Fibroblast of lung (primary cell): Measurements from ENCODE around the gene UBAC1. TPM values are rescaled to one million over a fixed set of nuclear protein-coding genes. Genes with fewer than 3 reads are reported as not detected.
A peak's percentile ranks its signal among the peaks of the same experiment; 100 is the strongest.

ENCODE experiments used
- DNase-seq, 2 donors: peaks; one replicate each; pipeline versions ENCODE4 v3.0.0 to v3.0.0-alpha.2; 2010; ENCODE audit warnings: low read depth in 2 of 2
- H2AFZ ChIP-seq: 2 replicates; pipeline ENCODE4 v1.5.1; 2012; ENCODE audit warnings: low read length, control low read depth, inconsistent platforms
- H3K27ac ChIP-seq: 2 replicates; pipeline ENCODE4 v1.5.1; 2011; ENCODE audit warnings: low read length, control low read depth; ENCODE audit not compliant: insufficient read depth
- H3K27me3 ChIP-seq: 2 replicates; pipeline ENCODE4 v1.5.1; 2011; ENCODE audit warnings: mild to moderate bottlenecking, low read length; ENCODE audit not compliant: control insufficient read depth, insufficient read depth
- H3K36me3 ChIP-seq: 2 replicates; pipeline ENCODE4 v1.5.1; 2011; ENCODE audit warnings: low read length; ENCODE audit not compliant: control insufficient read depth, insufficient read depth
- H3K4me1 ChIP-seq: 2 replicates; pipeline ENCODE4 v1.5.1; 2011; ENCODE audit warnings: low read length; ENCODE audit not compliant: control insufficient read depth, insufficient read depth; ENCODE audit errors: extremely low read depth
- H3K4me2 ChIP-seq: 2 replicates; pipeline ENCODE4 v1.5.1; 2011; ENCODE audit warnings: low read length, control low read depth; ENCODE audit not compliant: insufficient read depth; ENCODE audit errors: extremely low read depth
- H3K4me3 ChIP-seq, 4 experiments: fragments of 200-600 bp in 1 of 4; sonication (generic) in 1 of 4; replicated peaks in 1 of 4; 2 replicates each; pipeline ENCODE4 v1.5.1; 2011 to 2016; ENCODE audit warnings: low read length in 4 of 4, low read depth in 3 of 4, mild to moderate bottlenecking in 3 of 4, control low read depth in 2 of 4, inconsistent platforms in 1 of 4, mixed read lengths in 1 of 4; ENCODE audit not compliant: insufficient read depth in 1 of 4; ENCODE audit errors: control extremely low read depth in 1 of 4
- H3K79me2 ChIP-seq: 2 replicates; pipeline ENCODE4 v1.5.1; 2012; ENCODE audit warnings: mild to moderate bottlenecking, low read length, inconsistent platforms; ENCODE audit not compliant: control insufficient read depth, insufficient read depth
- H3K9ac ChIP-seq: 2 replicates; pipeline ENCODE4 v1.5.1; 2011; ENCODE audit warnings: mild to moderate bottlenecking, low read length, control low read depth; ENCODE audit not compliant: insufficient read depth
- H3K9me3 ChIP-seq: 2 replicates; pipeline ENCODE4 v1.5.1; 2012; ENCODE audit warnings: low read depth, low read length; ENCODE audit not compliant: control insufficient read depth, insufficient read depth
- H4K20me1 ChIP-seq: 2 replicates; pipeline ENCODE4 v1.5.1; 2011; ENCODE audit warnings: low read length; ENCODE audit not compliant: control insufficient read depth, insufficient read depth; ENCODE audit errors: extremely low read depth
- EZH2 ChIP-seq: IDR thresholded peaks from 2 replicates; pipeline ENCODE4 v1.5.1; 2012; ENCODE audit warnings: low read length, control low read depth, mild to moderate bottlenecking; ENCODE audit errors: missing control alignments
- polyA minus RNA-seq: library from RNA; depleted of rRNA, polyadenylated mRNA; stranded (reverse); fragments of >200 nt; gene quantifications from 2 replicates; pipeline ENCODE4 v1.2.3, GENCODE V29; 2011; ENCODE audit warnings: low replicate concordance
- polyA plus RNA-seq, 2 donors: library from polyadenylated mRNA; depleted of rRNA in 1 of 2; stranded (reverse) in 1 of 2; unstranded in 1 of 2; fragments of >200 nt; gene quantifications; 2 replicates each; pipeline ENCODE4 v1.2.1, GENCODE V29; 2011 to 2012; ENCODE audit warnings: missing spikeins in 1 of 2
- total RNA-seq: library from RNA; depleted of rRNA; stranded (reverse); fragments of >200 nt; gene quantifications from 2 replicates; pipeline ENCODE4 v1.2.1, GENCODE V29; 2014
- TF ChIP-seq, protein P1 (sequence below), 2 donors: IDR thresholded peaks in 1 of 2; conservative IDR thresholded peaks in 1 of 2; 1 replicate in 1 of 2; 2 replicates in 1 of 2; pipeline ENCODE4 v1.5.1; 2011 to 2012; ENCODE audit warnings: low read length in 2 of 2, control low read depth in 1 of 2, inconsistent platforms in 1 of 2, low read depth in 1 of 2, mild to moderate bottlenecking in 1 of 2

UBAC1 gene
- total RNA-seq, result 29.0 and 30.6 TPM in 2 replicates
- 26.3 and 26.8 TPM in 2 replicates for polyA plus RNA-seq
- polyA plus RNA-seq (2012), result 23.4 and 25.9 TPM in 2 replicates
- polyA minus RNA-seq, result 42.8 and 56.2 TPM in 2 replicates

GRCh38 chr9:135961277-135961715 lies at the start of gene UBAC1:
UBAC1 (minus strand) TSS chr9:135961373; CDS start chr9:135961162, 211 bp downstream.
- peaks cover 7% of the 10 kb centered on the region for H3K27me3 ChIP-seq
- peak within 1 kb of the TSS; percentile 78 for H2AFZ ChIP-seq
- peak within 1 kb of the TSS; percentile 77 for H3K9ac ChIP-seq
- peak within 1 kb of the TSS; percentile 52 for H3K27ac ChIP-seq
- TF ChIP-seq, protein P1, sequence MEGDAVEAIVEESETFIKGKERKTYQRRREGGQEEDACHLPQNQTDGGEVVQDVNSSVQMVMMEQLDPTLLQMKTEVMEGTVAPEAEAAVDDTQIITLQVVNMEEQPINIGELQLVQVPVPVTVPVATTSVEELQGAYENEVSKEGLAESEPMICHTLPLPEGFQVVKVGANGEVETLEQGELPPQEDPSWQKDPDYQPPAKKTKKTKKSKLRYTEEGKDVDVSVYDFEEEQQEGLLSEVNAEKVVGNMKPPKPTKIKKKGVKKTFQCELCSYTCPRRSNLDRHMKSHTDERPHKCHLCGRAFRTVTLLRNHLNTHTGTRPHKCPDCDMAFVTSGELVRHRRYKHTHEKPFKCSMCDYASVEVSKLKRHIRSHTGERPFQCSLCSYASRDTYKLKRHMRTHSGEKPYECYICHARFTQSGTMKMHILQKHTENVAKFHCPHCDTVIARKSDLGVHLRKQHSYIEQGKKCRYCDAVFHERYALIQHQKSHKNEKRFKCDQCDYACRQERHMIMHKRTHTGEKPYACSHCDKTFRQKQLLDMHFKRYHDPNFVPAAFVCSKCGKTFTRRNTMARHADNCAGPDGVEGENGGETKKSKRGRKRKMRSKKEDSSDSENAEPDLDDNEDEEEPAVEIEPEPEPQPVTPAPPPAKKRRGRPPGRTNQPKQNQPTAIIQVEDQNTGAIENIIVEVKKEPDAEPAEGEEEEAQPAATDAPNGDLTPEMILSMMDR (conservative IDR thresholded peaks at IDR 0.05 in 1 of 2, IDR thresholded peaks at IDR 0.05 in 1 of 2; ENCODE audit: low read depth in 1 of 2, low read length in 2 of 2), result peak; percentile 13 to 16
- TF ChIP-seq EZH2, result no peak
- H3K4me2 ChIP-seq, result peak within 1 kb of the TSS; percentile 76
- H3K4me1 ChIP-seq, result peaks cover 3% of the 10 kb centered on the region
- no peaks in the 10 kb centered on the region for H3K36me3 ChIP-seq
- peak within 1 kb of the TSS; percentile 70 to 89 (median 87) for H3K4me3 ChIP-seq
- peaks cover 26% of the 10 kb centered on the region for H3K79me2 ChIP-seq
- H4K20me1 ChIP-seq, result no peaks in the 10 kb centered on the region
- peak; percentile 93 to 94 for DNase-seq
- no peaks in the 10 kb centered on the region for H3K9me3 ChIP-seq

DNA sequence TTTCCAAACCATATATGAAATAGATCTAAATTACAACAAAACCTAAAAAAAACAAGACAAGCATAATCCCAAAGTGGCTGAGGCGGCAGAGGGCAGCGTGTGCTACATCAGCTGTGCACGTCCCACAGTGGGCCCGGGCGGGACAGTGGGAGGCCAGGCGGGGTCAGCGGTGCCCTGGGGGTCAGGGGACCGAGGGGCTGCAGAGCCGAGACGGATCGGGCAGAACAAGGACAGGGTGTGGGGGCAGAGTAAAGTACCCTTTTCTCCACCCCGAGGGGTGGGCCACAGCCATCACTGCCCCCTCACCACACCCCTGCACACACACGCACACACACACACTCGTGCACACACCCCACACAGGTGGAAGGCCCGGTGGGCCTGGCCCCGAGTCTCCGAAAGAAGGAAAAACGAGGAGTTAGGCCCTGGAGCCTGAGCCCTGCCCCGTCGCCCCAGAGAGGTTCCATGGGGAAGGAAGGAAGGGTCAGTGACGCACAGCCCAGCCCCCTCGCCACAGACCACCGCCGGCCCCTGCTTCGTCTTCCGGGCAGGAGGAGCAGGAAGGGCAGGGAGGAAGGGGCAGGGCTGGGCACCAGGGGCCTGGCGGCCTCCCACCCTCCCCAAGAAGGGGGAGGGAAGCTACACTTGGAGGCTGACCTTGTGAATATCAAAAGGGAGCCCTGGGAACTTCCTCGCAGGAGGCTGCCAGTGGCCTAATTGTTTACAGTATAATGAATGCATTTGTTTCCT lies 49.6 kb upstream of the UBAC1 start:
- no peak overlapping the region for H3K4me2 ChIP-seq
- H3K79me2 ChIP-seq, result no peaks in the 10 kb centered on the region
- no peak for DNase-seq
- no peaks in the 10 kb centered on the region for H3K9me3 ChIP-seq
- no peak overlapping the region for H3K27ac ChIP-seq
- H3K27me3 ChIP-seq, result no peaks in the 10 kb centered on the region
- peaks cover 12% of the 10 kb centered on the region for H3K36me3 ChIP-seq
- peaks cover 15% of the 10 kb centered on the region for H3K4me1 ChIP-seq
- no peak overlapping the region for H3K9ac ChIP-seq
- TF ChIP-seq EZH2, result no peak
- TF ChIP-seq, protein P1 (conservative IDR thresholded peaks at IDR 0.05 in 1 of 2, IDR thresholded peaks at IDR 0.05 in 1 of 2; ENCODE audit: low read depth in 1 of 2, low read length in 2 of 2), result no peak
- no peak overlapping the region for H2AFZ ChIP-seq
- H4K20me1 ChIP-seq, result no peaks in the 10 kb centered on the region
- no peak overlapping the region for H3K4me3 ChIP-seq

DNA sequence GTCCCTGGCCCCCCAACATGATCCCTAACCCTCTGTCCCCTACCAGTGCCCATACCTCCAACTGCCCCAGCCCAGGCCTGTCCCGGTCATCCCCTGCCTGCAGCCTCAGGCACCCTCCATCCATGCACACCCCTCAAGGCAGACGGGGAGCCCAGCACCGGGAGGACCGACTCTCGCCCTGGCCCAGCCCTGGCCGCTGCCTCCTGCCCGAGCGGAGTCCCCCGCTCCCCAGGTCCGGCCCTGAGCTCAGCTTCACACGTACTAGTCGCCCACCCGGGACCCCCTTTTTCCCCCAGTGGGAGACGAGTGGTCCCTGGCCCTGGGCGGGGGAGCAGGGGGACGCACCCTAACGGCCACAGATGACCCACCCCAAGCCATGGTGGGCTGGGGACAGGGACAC lies 49.0 kb upstream of the UBAC1 start:
- Histone ChIP-seq H3K36me3 (peaks cover 12% of the 10 kb centered on the region), H3K27ac (no peak overlapping the region), H3K79me2 (no peaks in the 10 kb centered on the region), H3K27me3 (no peaks in the 10 kb centered on the region), H3K4me3 (no peak overlapping the region), H4K20me1 (no peaks in the 10 kb centered on the region), H2AFZ (no peak overlapping the region), H3K4me2 (no peak overlapping the region), H3K9ac (no peak overlapping the region), H3K4me1 (peaks cover 15% of the 10 kb centered on the region), H3K9me3 (no peaks in the 10 kb centered on the region)
- DNase-seq, result no peak
- TF ChIP-seq EZH2, result no peak
- TF ChIP-seq, protein P1 (conservative IDR thresholded peaks at IDR 0.05 in 1 of 2, IDR thresholded peaks at IDR 0.05 in 1 of 2; ENCODE audit: low read depth in 1 of 2, low read length in 2 of 2), result no peak
